HUES6 (cell line): Measurements from ENCODE around the gene ANKH.

Experiments
- H3K27ac ChIP-seq: 2 replicates; pipeline ENCODE4 v1.7.0; 2013; ENCODE audit warnings: low read depth, mild to moderate bottlenecking, low read length, inconsistent platforms
- H3K27me3 ChIP-seq: 2 replicates; pipeline ENCODE4 v1.6.1; 2013; ENCODE audit warnings: low read length; ENCODE audit not compliant: control insufficient read depth, insufficient read depth
- H3K36me3 ChIP-seq: 2 replicates; pipeline ENCODE4 v1.6.1; 2013; ENCODE audit warnings: low read length; ENCODE audit not compliant: control insufficient read depth, insufficient read depth
- H3K4me1 ChIP-seq: 2 replicates; pipeline ENCODE4 v1.6.1; 2013; ENCODE audit warnings: low read length; ENCODE audit not compliant: control insufficient read depth, insufficient read depth
- H3K4me3 ChIP-seq: 2 replicates; pipeline ENCODE4 v1.5.1; 2013; ENCODE audit warnings: low read depth, low read length
- H3K9ac ChIP-seq: one replicate; pipeline ENCODE4 v1.6.1; 2013; ENCODE audit warnings: mild to moderate bottlenecking, low read length
- H3K9me3 ChIP-seq: 2 replicates; pipeline ENCODE4 v1.6.1; 2013; ENCODE audit warnings: low read depth, low read length; ENCODE audit not compliant: control insufficient read depth, insufficient read depth

ANKH gene

DNA sequence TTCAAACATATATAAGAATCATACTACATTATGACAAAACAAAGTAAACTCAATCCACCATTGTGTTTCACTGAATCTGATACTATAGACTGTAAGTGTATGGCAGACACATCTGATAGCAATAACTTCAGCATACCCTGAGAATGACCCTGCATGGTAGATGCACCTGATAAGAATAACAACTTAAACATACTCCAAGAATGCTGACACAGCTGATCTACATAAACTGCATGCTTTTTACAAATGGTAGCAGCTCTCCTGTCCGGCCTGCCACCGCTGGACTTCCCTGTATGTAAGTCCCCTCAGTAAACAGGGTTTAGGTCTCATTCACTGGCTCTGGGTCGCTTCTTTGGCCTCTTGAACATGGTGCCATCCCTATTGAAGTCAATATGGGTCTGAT, 100.4 kb downstream of the ANKH start:
- no peaks in the 10 kb centered on the region for H3K27me3 ChIP-seq
- H3K27ac ChIP-seq = no peak overlapping the region
- no peaks in the 10 kb centered on the region for H3K9me3 ChIP-seq
- no peaks in the 10 kb centered on the region for H3K36me3 ChIP-seq
- no peak overlapping the region for H3K9ac ChIP-seq
- H3K4me3 ChIP-seq = no peak overlapping the region
- peaks cover 6% of the 10 kb centered on the region; the same call in 1 of the 2 replicates for H3K4me1 ChIP-seq

GRCh38 chr5:14768508-14769365, 102.8 kb downstream of the ANKH start:
- Histone ChIP-seq H3K4me3 (no peak overlapping the region), H3K4me1 (peaks cover 5% of the 10 kb centered on the region; the same call in 1 of the 2 replicates), H3K27me3 (no peaks in the 10 kb centered on the region), H3K9me3 (no peaks in the 10 kb centered on the region), H3K9ac (no peak overlapping the region), H3K36me3 (no peaks in the 10 kb centered on the region), H3K27ac (no peak overlapping the region)

GRCh38 chr5:14767735-14768507, 103.7 kb downstream of the ANKH start:
- Histone ChIP-seq H3K36me3 (no peaks in the 10 kb centered on the region), H3K4me1 (no peaks in the 10 kb centered on the region), H3K9ac (no peak overlapping the region), H3K27me3 (no peaks in the 10 kb centered on the region), H3K9me3 (no peaks in the 10 kb centered on the region), H3K4me3 (no peak overlapping the region), H3K27ac (no peak overlapping the region)

GRCh38 chr5:14767053-14767452, 104.5 kb downstream of the ANKH start:
- no peak overlapping the region for H3K27ac ChIP-seq
- no peak overlapping the region for H3K4me3 ChIP-seq
- H3K9me3 ChIP-seq = no peaks in the 10 kb centered on the region
- H3K36me3 ChIP-seq = no peaks in the 10 kb centered on the region
- no peaks in the 10 kb centered on the region for H3K4me1 ChIP-seq
- no peak overlapping the region for H3K9ac ChIP-seq
- H3K27me3 ChIP-seq = no peaks in the 10 kb centered on the region

DNA sequence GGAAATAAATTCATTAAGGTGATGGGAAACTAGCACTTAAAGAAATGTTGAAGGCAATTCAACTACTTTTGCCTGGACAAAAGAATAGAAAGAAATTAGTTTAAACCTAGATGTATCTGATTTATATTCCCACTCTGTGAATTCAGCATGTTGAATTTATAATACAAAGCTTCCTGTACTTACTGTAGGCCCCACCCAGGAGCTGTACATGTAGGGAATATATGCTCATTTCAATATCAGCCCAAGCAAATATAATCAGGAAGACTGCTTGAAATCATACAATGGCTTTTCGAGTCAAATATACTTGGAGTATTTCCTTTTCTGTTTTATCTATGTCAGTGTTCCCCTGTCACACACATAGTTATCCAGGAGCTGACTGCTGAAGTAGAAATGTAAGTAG, 105.0 kb downstream of the ANKH start:
- Histone ChIP-seq H3K4me1 (no peaks in the 10 kb centered on the region), H3K9me3 (no peaks in the 10 kb centered on the region), H3K27me3 (no peaks in the 10 kb centered on the region), H3K4me3 (no peak overlapping the region), H3K9ac (no peak overlapping the region), H3K36me3 (no peaks in the 10 kb centered on the region), H3K27ac (no peak overlapping the region)

GRCh38 chr5:14765587-14765986, 106.0 kb downstream of the ANKH start:
- no peaks in the 10 kb centered on the region for H3K36me3 ChIP-seq
- no peak overlapping the region for H3K27ac ChIP-seq
- H3K9me3 ChIP-seq = no peaks in the 10 kb centered on the region
- no peak overlapping the region for H3K4me3 ChIP-seq
- no peaks in the 10 kb centered on the region for H3K4me1 ChIP-seq
- no peaks in the 10 kb centered on the region for H3K27me3 ChIP-seq
- H3K9ac ChIP-seq = no peak overlapping the region

DNA sequence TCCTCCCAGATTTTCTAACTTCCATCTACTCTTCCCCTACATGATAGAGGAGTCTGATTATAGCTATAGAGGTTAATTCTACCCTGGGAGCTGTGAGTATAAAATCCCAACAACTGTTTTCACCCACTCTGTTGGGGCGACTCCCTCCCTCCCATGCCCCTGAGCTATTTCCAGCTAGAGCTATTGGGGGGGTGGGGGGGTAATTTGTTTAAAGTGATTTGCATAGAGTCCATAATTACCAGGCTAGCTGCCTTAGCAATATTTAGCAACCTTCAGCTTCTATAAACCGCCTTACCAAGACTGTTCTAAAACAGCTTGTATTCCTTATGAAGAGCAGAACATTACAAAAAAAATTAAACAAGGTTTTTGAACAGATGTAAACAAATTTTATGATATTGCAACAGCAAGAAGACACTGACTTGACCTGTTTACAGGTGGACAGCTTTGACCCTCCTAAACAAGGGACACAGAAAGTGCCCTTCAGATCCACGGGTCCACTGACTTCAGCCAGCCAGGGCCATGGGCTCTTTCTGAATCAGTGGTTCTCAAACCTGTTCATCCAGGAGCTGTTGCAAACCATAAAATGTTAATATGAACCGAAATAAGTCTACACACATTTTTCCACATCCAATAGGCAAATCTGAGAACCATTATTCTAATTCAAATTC, 108.9 kb downstream of the ANKH start:
- no peaks in the 10 kb centered on the region for H3K9me3 ChIP-seq
- no peak overlapping the region for H3K27ac ChIP-seq
- no peaks in the 10 kb centered on the region for H3K4me1 ChIP-seq
- H3K9ac ChIP-seq = no peak overlapping the region
- no peak overlapping the region for H3K4me3 ChIP-seq
- no peaks in the 10 kb centered on the region for H3K27me3 ChIP-seq
- no peaks in the 10 kb centered on the region for H3K36me3 ChIP-seq

GRCh38 chr5:14760548-14761002, 111.0 kb downstream of the ANKH start:
- Histone ChIP-seq H3K36me3 (no peaks in the 10 kb centered on the region), H3K9me3 (no peaks in the 10 kb centered on the region), H3K4me3 (no peak overlapping the region), H3K4me1 (no peaks in the 10 kb centered on the region), H3K27me3 (no peaks in the 10 kb centered on the region), H3K27ac (no peak overlapping the region), H3K9ac (no peak overlapping the region)

DNA sequence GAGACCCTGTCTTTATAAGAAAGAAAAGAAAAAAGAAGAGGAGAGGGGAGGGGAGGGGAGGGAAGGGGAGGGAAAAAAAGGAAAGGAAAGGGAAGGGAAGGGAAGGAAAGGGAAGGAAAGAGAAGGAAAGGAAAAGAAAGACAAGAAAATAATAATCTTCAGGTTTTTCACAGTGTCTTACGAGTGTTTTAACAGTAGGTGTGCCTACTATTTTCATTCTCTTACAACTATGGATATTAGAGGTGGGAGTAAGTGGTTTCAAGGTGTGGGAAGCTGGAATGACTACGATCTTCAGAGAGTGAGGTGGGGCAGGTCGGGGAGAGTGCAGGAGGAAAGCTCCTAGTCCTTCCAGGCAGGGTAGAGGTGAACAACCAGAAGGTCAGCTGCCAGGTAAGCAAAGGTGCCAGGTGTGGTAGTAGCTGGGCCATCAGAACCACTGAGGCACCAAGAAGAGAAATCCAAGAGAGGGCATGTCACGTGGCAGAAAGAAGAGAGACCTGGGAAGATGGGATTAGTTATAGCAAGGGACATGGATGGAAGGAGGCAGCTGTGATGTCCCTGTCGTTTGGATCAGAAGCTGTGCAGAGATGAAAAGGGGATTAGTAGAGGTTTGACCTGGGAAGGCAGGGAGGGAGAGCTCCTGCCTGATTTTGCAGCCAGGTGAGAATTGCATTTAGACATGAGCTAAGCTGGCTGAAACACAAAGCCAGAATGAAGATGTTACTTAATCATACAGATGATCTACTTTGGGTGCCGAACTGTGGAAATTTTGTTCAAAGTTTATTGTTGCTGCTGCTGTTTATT, 111.6 kb downstream of the ANKH start:
- no peaks in the 10 kb centered on the region for H3K36me3 ChIP-seq

DNA sequence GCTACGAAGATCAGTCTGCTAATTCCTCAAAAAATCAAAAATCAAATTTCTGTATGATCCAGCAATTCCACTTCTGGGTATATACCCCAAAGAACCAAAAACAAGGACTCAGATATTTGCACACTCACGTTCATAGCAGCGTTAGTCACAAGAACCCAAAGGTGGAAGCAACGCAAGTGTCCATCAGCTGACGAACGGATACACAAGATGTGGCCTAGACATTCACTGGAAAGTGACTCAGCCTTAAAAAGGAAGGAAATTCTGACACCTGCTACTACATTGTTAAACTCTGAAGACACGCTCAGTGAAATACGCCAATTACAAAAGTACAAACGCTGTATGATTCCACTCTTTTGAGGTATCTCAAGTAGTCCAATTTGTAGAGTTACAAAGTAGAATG, 113.7 kb downstream of the ANKH start:
- Histone ChIP-seq H3K36me3 (no peaks in the 10 kb centered on the region), H3K27ac (no peak overlapping the region), H3K27me3 (no peaks in the 10 kb centered on the region), H3K4me1 (peaks cover 5% of the 10 kb centered on the region; the same call in 1 of the 2 replicates), H3K4me3 (no peak overlapping the region), H3K9me3 (no peaks in the 10 kb centered on the region), H3K9ac (no peak overlapping the region)

More for the DNA sequence above, 111.6 kb downstream of the ANKH start:
- Histone ChIP-seq H3K27me3 (no peaks in the 10 kb centered on the region), H3K27ac (no peak overlapping the region), H3K4me1 (no peaks in the 10 kb centered on the region), H3K9me3 (no peaks in the 10 kb centered on the region), H3K4me3 (no peak overlapping the region), H3K9ac (no peak overlapping the region)
